CD1c-positive myeloid dendritic cell (primary cell): ENCODE data around the gene COX4I1.
"Not testable (repeated sequence)": the region's sequence is repeated elsewhere in the genome, so short reads cannot be mapped to it uniquely, and the experiment has no call there.

Experiments used
- DNase-seq: peaks from one replicate; pipeline ENCODE4 v3.0.0-alpha.2; 2016; ENCODE audit errors: extremely low spot score

Gene COX4I1

GRCh38 chr16:85824161-85825135 is 25.0 kb downstream of the COX4I1 start:
- DNase-seq, result peak; percentile 77

- no peak for DNase-seq
Measured at GRCh38 chr16:85825326-85825725, 25.8 kb downstream of the COX4I1 start.

GRCh38 chr16:85826686-85827247 is 27.3 kb downstream of the COX4I1 start:
- no peak for DNase-seq

- DNase-seq, result no peak
Measured at GRCh38 chr16:85828166-85828565, 28.7 kb downstream of the COX4I1 start.

GRCh38 chr16:85829171-85829719 is 29.8 kb downstream of the COX4I1 start:
- peak; percentile 41 for DNase-seq

GRCh38 chr16:85829751-85830445 is 30.4 kb downstream of the COX4I1 start:
- peak; percentile 72 for DNase-seq

GRCh38 chr16:85830821-85831220 is 31.3 kb downstream of the COX4I1 start:
- DNase-seq, result no peak

- no peak for DNase-seq
Measured at GRCh38 chr16:85832570-85833218, 33.2 kb downstream of the COX4I1 start.

GRCh38 chr16:85833219-85833920 is 33.9 kb downstream of the COX4I1 start:
- DNase-seq, result peak; percentile 39

- no peak for DNase-seq
Measured at GRCh38 chr16:85834741-85835140, 35.2 kb downstream of the COX4I1 start.

GRCh38 chr16:85835227-85835751 is 35.8 kb downstream of the COX4I1 start:
- no peak for DNase-seq

GRCh38 chr16:85835956-85836705 is 36.6 kb downstream of the COX4I1 start:
- DNase-seq, result no peak

- DNase-seq, result peak; percentile 46
Measured at GRCh38 chr16:85836706-85837582, 37.4 kb downstream of the COX4I1 start.

GRCh38 chr16:85837654-85838053 is 38.2 kb downstream of the COX4I1 start:
- not testable (repeated sequence) for DNase-seq

GRCh38 chr16:85838381-85838780 is 38.9 kb downstream of the COX4I1 start:
- DNase-seq, result peak; percentile 93

GRCh38 chr16:85838876-85839585 is 39.5 kb downstream of the COX4I1 start:
- no peak for DNase-seq

GRCh38 chr16:85839681-85840240 is 40.3 kb downstream of the COX4I1 start:
- peak; percentile 76 for DNase-seq

- no peak for DNase-seq
Measured at GRCh38 chr16:85840395-85840794, 40.9 kb downstream of the COX4I1 start.
